Stimulated activated naive CD8-positive, alpha-beta T cell treated with anti-CD3 and anti-CD28 coated beads, Interleukin-15, Interleukin-2, amounts not matched to agents 100 U/mL and 50 U/mL, for 24 hours (primary cell): ENCODE measurements around the gene CLDN3.
"Not testable (repeated sequence)": the region's sequence is repeated elsewhere in the genome, so short reads cannot be mapped to it uniquely, and the experiment has no call there.

Source experiments
- ATAC-seq: fragments of 150-1000 bp; cut with Tn5 transposase; one replicate; pipeline ENCODE4 v1.10.0; 2021
- DNase-seq: peaks from one replicate; pipeline ENCODE4 v3.0.0; 2021

Gene CLDN3

DNA sequence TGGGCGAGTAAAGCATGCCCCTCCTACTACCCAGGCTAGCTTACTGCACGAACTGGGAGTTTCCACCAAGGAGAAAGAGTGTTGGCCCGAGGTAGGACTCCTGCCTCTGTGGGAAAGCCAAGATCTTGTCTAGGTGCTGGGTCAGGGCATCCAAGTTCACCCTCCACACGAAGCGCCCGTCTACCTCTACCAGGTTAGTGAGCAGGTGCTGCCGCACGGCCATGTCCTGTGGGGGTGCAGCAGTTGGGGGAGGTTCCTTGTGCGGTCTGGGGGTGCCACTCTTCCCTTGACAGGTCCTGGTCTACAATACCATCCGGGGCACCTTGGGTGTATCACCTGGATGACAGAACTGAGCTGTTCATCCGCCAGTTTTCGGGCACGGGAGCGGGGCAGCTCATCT, 33.2 kb downstream of the CLDN3 start:
- no peak for ATAC-seq

GRCh38 chr7:73735528-73735905, 34.6 kb downstream of the CLDN3 start:
- DNase-seq (no peak), ATAC-seq (no peak)

More for the DNA sequence above, 33.2 kb downstream of the CLDN3 start:
- DNase-seq, result no peak

DNA sequence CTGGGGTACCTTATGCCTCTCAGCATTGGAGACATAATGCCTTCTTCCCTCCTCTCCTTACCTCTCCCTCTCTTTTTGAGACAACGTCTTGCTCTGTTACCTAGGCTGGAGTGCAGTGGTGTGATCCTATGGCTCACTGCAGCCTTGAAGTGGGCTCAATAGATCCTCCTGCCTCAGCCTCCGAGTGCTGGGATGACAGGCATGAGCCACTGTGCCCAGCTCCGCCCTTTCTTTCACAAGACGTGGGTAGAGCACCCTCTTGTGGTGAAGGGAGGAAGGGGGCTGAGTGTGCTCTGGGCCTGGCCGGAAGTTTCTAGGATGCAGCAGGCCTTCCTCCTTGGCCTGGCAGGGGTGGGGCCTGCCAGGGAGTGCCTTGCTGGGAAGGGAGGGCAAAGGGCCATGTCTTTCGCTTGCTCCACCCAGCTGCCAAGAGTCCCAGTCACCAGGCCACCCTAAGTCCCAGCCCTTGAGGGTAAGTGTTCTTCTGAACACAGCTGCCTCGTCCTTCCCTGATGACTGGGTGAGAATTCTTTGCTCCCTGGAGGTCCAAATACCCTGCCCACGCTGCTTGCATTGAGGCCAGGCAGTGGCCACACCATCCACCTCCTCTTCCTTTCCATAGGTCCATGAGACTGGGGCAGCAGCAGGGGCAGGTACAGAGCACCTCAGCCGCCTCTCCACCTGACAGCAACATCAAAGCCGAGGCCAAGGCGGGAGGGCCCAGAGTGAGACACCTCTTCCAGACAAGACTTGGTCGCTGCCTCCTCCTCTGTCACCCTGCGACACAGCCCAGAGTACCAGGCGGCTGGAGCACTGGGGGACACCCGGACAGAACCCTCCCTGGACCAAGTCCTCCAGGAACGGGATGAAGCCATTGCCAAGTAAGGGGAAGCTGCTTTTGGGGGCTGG, 35.2 kb downstream of the CLDN3 start:
- ATAC-seq, result peak; percentile 62
- DNase-seq, result peak; percentile 84

- DNase-seq, result no peak
- no peak for ATAC-seq
Measured at GRCh38 chr7:73732397-73732796, 37.7 kb downstream of the CLDN3 start.

- ATAC-seq, result no peak
- DNase-seq, result no peak
Measured at GRCh38 chr7:73730485-73730884, 39.6 kb downstream of the CLDN3 start.

DNA sequence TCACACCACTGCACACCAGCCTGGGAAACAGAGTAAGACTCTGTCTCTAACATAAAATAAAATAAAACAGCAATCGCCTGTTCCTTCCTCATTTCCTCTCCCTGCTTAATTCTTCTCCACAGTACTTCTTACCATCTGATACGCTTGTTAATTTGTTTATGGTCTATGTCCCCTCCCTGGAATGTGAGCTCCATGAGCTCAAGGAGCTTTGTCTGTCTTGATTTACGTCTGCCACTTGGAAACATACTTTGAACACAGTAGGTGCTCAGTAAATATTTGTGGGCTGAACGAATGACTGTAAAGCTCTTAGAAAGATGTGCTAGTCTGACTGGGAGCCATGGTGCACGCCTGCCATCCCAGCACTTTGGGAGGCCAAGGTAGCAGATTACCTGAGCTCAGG, 41.5 kb downstream of the CLDN3 start:
- no peak for DNase-seq
- no peak for ATAC-seq

GRCh38 chr7:73727952-73728351, 42.1 kb downstream of the CLDN3 start:
- ATAC-seq (no peak), DNase-seq (no peak)

DNA sequence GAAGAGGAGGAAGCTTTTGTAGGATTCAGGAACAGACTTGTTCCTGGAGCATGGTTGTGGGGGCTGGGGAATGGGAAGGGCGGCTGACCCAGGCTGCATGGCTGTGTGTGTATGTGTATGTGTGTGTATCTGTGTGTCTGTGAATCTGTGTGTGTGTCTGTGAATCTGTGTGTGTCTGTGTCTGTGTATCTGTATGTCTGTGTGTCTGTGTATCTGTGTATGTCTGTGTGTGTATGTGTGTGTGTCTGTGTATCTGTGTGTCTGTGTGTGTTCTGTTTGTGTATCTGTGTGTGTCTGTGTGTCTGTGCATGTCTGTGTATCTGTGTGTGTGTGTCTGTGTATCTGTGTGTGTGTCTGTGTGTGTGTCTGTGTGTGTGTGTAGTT, 44.0 kb downstream of the CLDN3 start:
- no peak for DNase-seq
- ATAC-seq, result peak; percentile 19

GRCh38 chr7:73723813-73724212, 46.3 kb downstream of the CLDN3 start:
- ATAC-seq (no peak), DNase-seq (no peak)

- no peak for DNase-seq
- ATAC-seq, result no peak
Measured at GRCh38 chr7:73722785-73723184, 47.3 kb downstream of the CLDN3 start.

DNA sequence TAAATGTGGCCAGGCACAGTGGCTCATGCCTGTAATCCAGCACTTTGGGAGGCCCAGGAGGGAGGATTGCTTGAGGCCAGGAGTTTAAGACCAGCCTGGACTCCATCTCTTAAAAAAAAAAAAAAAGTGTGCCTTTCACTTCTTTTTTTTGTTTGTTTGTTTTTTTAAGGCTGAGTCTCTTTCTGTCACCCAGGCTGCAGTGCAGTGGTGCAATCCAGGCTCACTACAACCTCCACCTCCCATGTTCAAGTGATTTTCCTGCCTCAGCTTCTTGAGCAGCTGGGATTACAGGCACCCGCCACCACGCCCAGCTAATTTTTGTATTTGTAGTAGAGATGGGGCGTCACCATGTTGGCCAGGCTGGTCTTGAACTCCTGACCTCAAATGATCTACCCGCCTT, 47.9 kb downstream of the CLDN3 start:
- not testable (repeated sequence) for ATAC-seq, DNase-seq

- ATAC-seq (no peak), DNase-seq (no peak)
Measured at GRCh38 chr7:73721377-73721817, 48.7 kb downstream of the CLDN3 start.

GRCh38 chr7:73720443-73720842, 49.6 kb downstream of the CLDN3 start:
- not testable (repeated sequence) for ATAC-seq, DNase-seq

- DNase-seq (no peak), ATAC-seq (no peak)
Measured at GRCh38 chr7:73719806-73720169, 50.3 kb downstream of the CLDN3 start.
